ENCODE results near the gene EFCAB7.

DNA sequence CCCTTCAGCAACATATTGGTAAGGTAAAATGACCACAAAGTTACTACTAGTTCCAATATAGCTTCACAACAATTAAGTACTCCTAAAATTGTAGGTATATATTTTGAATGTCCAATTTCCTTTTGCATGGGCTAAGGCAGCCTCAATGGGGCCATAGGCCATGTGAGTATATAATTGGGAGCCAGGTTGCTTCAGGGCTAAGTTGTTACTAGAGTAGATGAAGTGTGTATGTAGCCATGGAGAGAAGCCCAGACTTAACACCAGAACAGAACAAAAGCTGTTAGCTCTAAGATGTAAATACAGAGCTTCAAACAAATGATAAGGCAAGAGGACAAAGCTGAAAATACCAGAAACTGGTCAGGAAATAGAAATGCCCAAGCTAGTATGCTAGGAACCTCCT lies 16.5 kb upstream of the EFCAB7 start:
- TF ChIP-seq RAD21 (IDR thresholded peaks at IDR 0.05; ENCODE audit: low read length), result no peak
- TF ChIP-seq, protein P1, sequence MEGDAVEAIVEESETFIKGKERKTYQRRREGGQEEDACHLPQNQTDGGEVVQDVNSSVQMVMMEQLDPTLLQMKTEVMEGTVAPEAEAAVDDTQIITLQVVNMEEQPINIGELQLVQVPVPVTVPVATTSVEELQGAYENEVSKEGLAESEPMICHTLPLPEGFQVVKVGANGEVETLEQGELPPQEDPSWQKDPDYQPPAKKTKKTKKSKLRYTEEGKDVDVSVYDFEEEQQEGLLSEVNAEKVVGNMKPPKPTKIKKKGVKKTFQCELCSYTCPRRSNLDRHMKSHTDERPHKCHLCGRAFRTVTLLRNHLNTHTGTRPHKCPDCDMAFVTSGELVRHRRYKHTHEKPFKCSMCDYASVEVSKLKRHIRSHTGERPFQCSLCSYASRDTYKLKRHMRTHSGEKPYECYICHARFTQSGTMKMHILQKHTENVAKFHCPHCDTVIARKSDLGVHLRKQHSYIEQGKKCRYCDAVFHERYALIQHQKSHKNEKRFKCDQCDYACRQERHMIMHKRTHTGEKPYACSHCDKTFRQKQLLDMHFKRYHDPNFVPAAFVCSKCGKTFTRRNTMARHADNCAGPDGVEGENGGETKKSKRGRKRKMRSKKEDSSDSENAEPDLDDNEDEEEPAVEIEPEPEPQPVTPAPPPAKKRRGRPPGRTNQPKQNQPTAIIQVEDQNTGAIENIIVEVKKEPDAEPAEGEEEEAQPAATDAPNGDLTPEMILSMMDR (conservative IDR thresholded peaks at IDR 0.05; ENCODE audit: low read depth, low read length), result no peak

Data from IMR-90 (cell line).